GM23338 (cell line): ENCODE data around the gene TMEM51. TPM values are rescaled to one million over a fixed set of nuclear protein-coding genes. Genes with fewer than 3 reads are reported as not detected.

Experiments
- ATAC-seq: fragments of 200-7000 bp; cut with Tn5 transposase; 3 replicates; pipeline ENCODE4 v1.9.1; 2020
- DNase-seq: peaks from one replicate; pipeline ENCODE4 v3.0.0-alpha.2; 2015; ENCODE audit warnings: low spot score
- H2AFZ ChIP-seq: fragments of 200-600 bp; sonication (generic); 2 replicates; pipeline ENCODE4 v1.8.0; 2016; ENCODE audit warnings: antibody characterized with exemption, mild to moderate bottlenecking, moderate library complexity
- H3F3A ChIP-seq: fragments of 200-600 bp; sonication (generic); replicated peaks from 2 replicates; pipeline ENCODE4 v1.8.0; 2017; ENCODE audit warnings: antibody characterized with exemption, mixed run types, low read depth
- H3K27ac ChIP-seq: fragments of 200-600 bp; sonication (generic); 2 replicates; pipeline ENCODE4 v1.6.1; 2016; ENCODE audit warnings: low read depth
- H3K27me3 ChIP-seq: fragments of 200-600 bp; sonication (generic); 2 replicates; pipeline ENCODE4 v1.8.0; 2016; ENCODE audit warnings: mild to moderate bottlenecking, mixed run types, moderate library complexity; ENCODE audit not compliant: insufficient read depth
- H3K36me3 ChIP-seq: fragments of 200-600 bp; sonication (generic); 2 replicates; pipeline ENCODE4 v1.8.0; 2016; ENCODE audit warnings: mild to moderate bottlenecking; ENCODE audit not compliant: insufficient read depth
- H3K4me1 ChIP-seq: fragments of 200-600 bp; sonication (generic); 2 replicates; pipeline ENCODE4 v1.8.0; 2016; ENCODE audit warnings: mild to moderate bottlenecking, moderate library complexity; ENCODE audit not compliant: insufficient read depth
- H3K4me2 ChIP-seq: fragments of 200-600 bp; sonication (generic); 2 replicates; pipeline ENCODE4 v1.7.1; 2017; ENCODE audit warnings: mixed run types
- H3K4me3 ChIP-seq: fragments of 200-600 bp; sonication (generic); 2 replicates; pipeline ENCODE4 v1.6.1; 2016; ENCODE audit warnings: mixed run types
- H3K79me2 ChIP-seq: fragments of 200-600 bp; sonication (generic); replicated peaks from 2 replicates; pipeline ENCODE4 v1.8.0; 2017; ENCODE audit warnings: mild to moderate bottlenecking; ENCODE audit not compliant: insufficient read depth
- H3K9me2 ChIP-seq: fragments of 200-600 bp; sonication (generic); 2 replicates; pipeline ENCODE4 v1.8.0; 2017; ENCODE audit not compliant: insufficient read depth
- H4K20me1 ChIP-seq: fragments of 200-600 bp; sonication (generic); replicated peaks from 2 replicates; pipeline ENCODE4 v1.8.0; 2017; ENCODE audit warnings: mild to moderate bottlenecking; ENCODE audit not compliant: insufficient read depth
- H3K27ac Mint-ChIP-seq: 2 replicates; pipeline ENCODE4 v1.8.0; 2020; ENCODE audit warnings: inconsistent platforms, mild to moderate bottlenecking, moderate library complexity, mixed read lengths
- H3K27me3 Mint-ChIP-seq: 3 replicates; pipeline ENCODE4 v1.8.0; 2022; ENCODE audit warnings: low read depth, mild to moderate bottlenecking, moderate library complexity, mixed read lengths, inconsistent platforms; ENCODE audit not compliant: insufficient read depth, poor library complexity
- H3K36me3 Mint-ChIP-seq: 3 replicates; pipeline ENCODE4 v1.8.0; 2021; ENCODE audit warnings: low read depth, mild to moderate bottlenecking, inconsistent platforms, moderate library complexity, mixed read lengths
- H3K4me1 Mint-ChIP-seq: 3 replicates; pipeline ENCODE4 v1.8.0; 2020; ENCODE audit warnings: mild to moderate bottlenecking, inconsistent platforms, mixed read lengths
- H3K4me3 Mint-ChIP-seq: 3 replicates; pipeline ENCODE4 v1.8.0; 2021; ENCODE audit warnings: moderate library complexity, mild to moderate bottlenecking, inconsistent platforms, mixed read lengths
- H3K9me3 Mint-ChIP-seq: 3 replicates; pipeline ENCODE4 v1.8.0; 2020; ENCODE audit warnings: moderate library complexity, mild to moderate bottlenecking, inconsistent platforms, mixed read lengths
- CTCF ChIP-seq, 2 experiments: fragments of 200-600 bp in 1 of 2; sonication (generic) in 1 of 2; conservative IDR thresholded peaks; 2 replicates each; pipeline versions ENCODE4 v1.5.1 to v1.6.1; 2016 to 2017; ENCODE audit warnings: antibody characterized with exemption in 2 of 2, low read depth in 2 of 2, mild to moderate bottlenecking in 2 of 2, moderate library complexity in 1 of 2
- NANOG ChIP-seq: IDR thresholded peaks from 2 replicates; pipeline ENCODE4 v1.6.1; 2016; ENCODE audit warnings: antibody characterized with exemption, borderline replicate concordance
- ZNF462 ChIP-seq: fragments of 250-450 bp; sonication (Bioruptor Pico); IDR thresholded peaks from 2 replicates; pipeline ENCODE4 v1.5.0; 2020; ENCODE audit warnings: mild to moderate bottlenecking, moderate library complexity
- polyA plus RNA-seq: library from polyadenylated mRNA; unstranded; fragments of >200 nt; fragmentation: Nextera tagmentation; extraction: Ambion mirVana; gene quantifications from 2 replicates; pipeline ENCODE4 v1.2.1, GENCODE V29; 2016
- total RNA-seq: library from RNA; depleted of rRNA; stranded (reverse); fragments of >200 nt; shearing (Covaris generic); gene quantifications from 2 replicates; pipeline ENCODE4 v1.2.3, GENCODE V29; 2014

TMEM51 gene
- total and polyA plus RNA-seq, 2 experiments from 2014 or later: 4.0 to 5.2 TPM

- no peak for TF ChIP-seq CTCF (conservative IDR thresholded peaks at IDR 0.05; ENCODE audit: low read depth in 2 of 2)
Observed at GRCh38 chr1:15107058-15107687, 46.4 kb upstream of the TMEM51 start (continued).

GRCh38 chr1:15107911-15108310, 45.6 kb upstream of the TMEM51 start:
- no peaks in the 10 kb centered on the region for H4K20me1 ChIP-seq
- no peaks in the 10 kb centered on the region for H3K27me3 ChIP-seq
- H3K36me3 ChIP-seq: no peaks in the 10 kb centered on the region
- H3F3A ChIP-seq: peaks cover 6% of the 10 kb centered on the region; the same call in 1 of the 2 replicates
- peaks cover 31% of the 10 kb centered on the region for H3K4me1 Mint-ChIP-seq
- H3K79me2 ChIP-seq: no peaks in the 10 kb centered on the region
- H3K27ac Mint-ChIP-seq: no peak overlapping the region
- H3K36me3 Mint-ChIP-seq: no peaks in the 10 kb centered on the region
- peaks cover 26% of the 10 kb centered on the region for H3K4me1 ChIP-seq
- TF ChIP-seq NANOG (no peak), ZNF462 (CRISPR knock-in tag) (peak; percentile 64; the same call in 1 of the 2 replicates)
- ATAC-seq (peak; percentile 19; the same call in 2 of the 3 replicates), DNase-seq (peak; percentile 45)
- 0 out of 2 replicates have a peak overlapping the region, but pooled peaks have one; percentile 45 for H3K4me2 ChIP-seq
- no peak overlapping the region for H3K4me3 Mint-ChIP-seq
- H2AFZ ChIP-seq: no peak overlapping the region
- no peak overlapping the region for H3K4me3 ChIP-seq
- H3K9me3 Mint-ChIP-seq: no peaks in the 10 kb centered on the region
- H3K27ac ChIP-seq: no peak overlapping the region
- no peaks in the 10 kb centered on the region for H3K9me2 ChIP-seq
- peaks cover 5% of the 10 kb centered on the region for H3K27me3 Mint-ChIP-seq
